NCI-H1436 treated with DMSO at 0.1 percent for 48 hours (cell line): ENCODE measurements around the gene CDK19.
"Not testable (repeated sequence)": the region's sequence is repeated elsewhere in the genome, so short reads cannot be mapped to it uniquely, and the experiment has no call there.

Source experiments
- DNase-seq: peaks from one replicate; lab custom pipeline; 2025; lab: John Stamatoyannopoulos, UW

Gene CDK19

DNA sequence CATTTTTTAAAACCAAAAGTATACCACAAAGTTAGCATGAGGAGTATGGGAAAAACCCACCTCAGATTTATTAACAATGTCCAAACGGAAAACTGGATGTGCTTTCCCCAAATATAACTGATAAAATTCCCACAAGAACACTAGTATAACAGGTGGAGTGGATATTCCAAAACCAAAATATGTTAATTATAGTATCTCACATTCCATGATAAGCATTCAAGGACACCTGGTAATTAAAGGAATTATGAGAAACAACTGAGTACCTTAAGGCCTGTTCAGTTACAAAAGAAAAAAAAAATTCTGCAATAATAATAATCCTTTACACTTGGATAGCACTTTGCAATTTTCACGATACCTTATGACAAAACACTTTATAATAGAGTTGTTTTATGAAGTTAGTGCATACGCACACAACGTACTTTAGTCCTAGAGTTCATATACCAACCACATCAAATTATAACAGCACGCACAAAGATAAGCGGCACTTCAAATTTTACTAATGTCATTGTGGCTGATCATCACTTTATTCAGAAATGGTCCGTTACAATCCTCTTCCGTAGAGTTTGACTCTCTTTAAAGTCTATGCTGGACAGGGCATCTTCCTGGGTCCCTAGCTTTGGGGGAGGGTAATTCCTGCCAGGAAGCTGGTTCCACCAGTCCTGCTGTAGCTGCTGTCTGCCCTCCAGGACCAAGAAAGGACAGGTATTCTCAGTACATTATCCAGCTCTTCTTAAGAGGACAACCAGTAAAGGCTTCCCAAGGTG is 1.7 kb downstream of the CDK19 start:
- no peak for DNase-seq

DNA sequence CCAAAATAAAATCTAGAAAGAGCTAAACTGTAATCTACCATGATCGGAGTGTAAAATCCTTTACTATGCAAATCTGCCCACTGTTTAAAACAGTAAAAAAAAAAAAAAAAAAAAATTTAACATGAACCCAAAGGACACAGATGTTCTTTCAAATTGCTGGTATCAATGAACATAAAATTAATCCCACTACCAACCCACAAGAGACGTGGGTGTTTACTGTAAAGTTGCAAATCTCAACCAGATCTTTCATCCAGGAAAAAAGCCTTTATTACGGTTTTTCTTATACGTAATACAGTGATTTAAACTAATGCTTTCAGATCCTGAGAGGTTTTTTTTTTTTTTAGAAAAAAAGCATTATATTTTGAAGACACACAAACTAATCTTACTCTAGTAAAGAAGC is 2.5 kb downstream of the CDK19 start:
- no peak for DNase-seq

DNA sequence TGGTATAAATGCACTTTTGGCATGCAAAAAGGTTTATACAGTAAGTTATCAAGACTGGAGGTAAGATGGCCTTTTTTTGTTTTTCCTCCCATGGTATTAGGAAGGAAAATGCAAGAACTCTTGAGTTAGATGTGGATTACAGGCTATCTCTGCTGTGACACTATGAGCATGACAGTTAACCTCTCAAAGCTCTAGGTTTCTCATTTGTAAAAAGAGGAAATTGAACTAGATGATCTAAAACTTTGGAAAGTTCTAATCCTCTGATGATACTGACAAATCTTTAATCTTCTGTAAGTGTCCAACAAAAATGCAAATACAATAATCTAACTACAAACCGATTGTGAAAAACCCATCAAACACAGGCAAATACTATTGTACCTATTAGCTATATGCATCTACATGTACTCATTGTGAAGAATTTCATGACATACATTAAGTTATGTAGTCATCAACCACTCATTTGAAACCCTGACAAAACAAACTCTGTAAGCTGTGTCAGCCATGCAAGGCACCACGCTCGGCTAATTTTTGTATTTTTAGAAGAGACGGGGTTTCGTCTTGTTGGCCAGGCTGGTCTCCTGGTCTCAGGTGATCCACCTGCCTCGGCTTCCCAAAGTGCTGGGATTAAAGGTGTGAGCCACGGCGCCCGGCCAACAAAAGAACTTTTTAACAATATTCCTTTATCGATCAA is 4.2 kb downstream of the CDK19 start:
- DNase-seq = no peak

DNA sequence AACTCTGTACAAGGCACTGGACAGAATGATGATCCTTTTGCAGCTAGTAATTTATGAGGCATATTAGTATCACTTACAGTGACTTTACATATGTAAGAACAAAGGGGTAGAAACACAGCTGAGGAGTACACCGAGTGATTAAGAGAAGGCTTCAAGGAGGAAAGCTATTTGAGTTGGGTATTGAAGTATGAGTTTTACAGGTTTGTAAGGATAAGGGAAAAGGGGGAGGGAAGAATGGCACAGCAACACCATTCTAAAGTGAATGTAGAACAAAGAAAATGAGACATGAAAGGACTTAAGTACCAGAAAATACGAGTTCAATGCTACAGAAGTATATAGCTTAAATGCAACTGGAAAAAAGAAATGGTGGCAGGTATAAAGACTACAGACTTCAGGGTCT is 5.5 kb downstream of the CDK19 start:
- DNase-seq = no peak

DNA sequence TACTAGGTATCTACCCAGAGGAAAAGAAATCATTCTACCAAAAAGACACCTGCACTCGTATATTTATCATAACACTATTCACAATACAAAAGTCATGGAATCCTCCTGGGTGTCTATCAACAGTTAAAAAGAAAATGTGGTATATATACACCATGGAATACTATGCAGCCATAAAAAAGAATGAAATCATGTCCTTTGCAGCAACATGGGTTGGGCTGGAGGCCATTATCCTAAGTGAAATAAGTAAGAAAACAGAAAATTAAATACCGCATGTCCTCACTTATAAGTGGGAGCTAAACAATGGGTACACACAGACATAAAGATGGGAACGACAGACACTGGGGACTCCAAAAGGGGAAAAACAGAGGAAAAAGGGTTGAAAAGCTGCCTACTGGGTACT is 13.1 kb downstream of the CDK19 start:
- DNase-seq = not testable (repeated sequence)

DNA sequence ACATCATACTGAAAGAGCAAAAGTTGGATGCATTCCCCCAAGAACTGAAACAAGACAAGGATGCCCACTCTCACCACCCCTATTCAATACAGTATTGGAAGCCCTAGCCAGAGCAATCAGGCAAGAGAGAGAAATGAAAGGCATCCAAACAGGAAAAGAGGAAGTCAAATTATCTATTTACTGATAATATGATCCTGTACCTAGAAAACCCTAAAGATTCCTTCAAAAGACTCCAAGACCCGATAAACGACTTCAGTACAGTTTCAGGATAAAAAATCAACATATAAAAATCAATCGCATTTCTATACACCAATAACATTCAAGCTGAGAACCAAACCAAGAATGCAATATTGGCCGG is 14.5 kb downstream of the CDK19 start:
- no peak for DNase-seq

DNA sequence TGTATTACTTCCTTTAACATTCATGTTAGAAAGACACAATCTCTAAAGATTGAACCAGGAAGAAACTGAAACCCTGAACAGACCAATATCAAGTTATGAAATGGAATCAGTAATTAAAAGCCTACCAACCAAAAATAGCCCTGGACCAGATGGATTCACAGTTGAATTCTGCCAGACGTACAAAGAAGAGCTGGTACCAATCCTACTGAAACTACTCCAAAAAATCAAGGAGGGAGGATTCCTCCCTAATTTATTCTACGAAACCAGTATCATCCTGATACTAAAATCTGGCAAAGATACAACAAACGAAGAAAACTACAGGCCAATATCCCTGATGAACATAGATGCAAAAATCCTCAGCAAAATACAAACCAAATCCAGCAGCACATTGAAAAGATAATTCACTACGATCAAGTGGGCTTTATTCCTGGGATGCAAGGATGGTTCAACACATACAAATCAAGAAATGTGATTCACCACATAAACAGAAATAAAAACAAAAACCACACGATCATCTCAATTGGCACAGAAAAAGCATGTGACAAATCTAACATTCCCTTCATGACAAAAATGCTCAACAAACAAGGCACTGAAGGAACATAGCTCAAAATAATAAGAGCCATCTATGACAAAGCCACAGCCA is 15.0 kb downstream of the CDK19 start:
- DNase-seq = no peak

DNA sequence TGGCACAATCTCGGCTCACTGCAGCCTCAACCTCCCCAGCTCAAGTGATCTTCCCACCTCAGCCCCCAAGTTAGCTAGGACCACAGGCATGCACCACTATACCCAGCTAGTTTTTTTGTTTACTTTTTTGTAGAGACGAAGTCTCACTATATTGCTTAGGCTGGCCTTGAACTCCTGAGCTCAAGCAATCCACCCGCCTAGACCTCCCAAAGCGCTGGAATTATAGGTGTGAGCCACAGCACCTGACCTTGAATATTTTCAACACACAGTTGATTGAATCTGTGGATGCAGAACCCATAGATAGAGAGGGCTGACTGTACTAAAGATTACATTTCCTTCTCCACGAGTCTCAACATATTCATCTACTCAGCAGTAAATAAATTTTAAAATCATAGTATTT is 15.6 kb downstream of the CDK19 start:
- no peak for DNase-seq

DNA sequence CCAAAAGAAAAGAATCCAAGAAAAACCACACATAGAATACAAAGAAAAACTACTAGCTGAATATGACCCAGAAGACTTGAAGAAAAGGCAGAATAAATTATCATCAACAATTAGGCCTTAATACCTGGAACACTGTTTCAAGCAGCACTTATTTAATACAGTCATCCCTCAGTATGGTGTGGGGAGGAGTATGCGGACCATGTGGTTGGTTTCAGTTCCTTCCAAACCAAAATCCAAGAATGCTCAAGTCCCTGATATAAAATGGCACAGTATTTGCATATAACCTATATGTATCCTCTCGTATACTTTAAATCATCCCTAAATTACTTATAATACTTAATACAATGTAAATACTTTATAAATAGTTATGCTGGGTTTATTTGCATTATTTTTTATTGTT is 16.1 kb downstream of the CDK19 start:
- DNase-seq = no peak

DNA sequence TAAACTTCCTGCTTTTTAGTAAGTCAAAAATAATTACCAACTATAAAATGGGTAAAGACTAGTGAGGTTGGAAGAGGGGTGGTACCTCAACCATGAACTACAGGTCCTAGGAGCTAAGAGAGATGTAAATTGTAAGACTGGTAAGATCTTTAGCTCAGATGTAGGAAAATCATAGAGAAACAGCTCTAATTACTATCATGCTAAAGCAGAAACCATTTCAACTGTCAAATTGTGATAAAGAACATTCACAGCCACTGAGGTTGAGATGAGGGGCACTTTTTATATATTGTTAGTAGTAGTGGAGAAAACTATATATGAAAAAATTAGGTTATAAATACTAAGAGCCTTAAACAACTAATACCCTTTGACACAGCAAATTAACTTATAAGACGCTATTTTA is 20.0 kb downstream of the CDK19 start:
- DNase-seq = no peak

DNA sequence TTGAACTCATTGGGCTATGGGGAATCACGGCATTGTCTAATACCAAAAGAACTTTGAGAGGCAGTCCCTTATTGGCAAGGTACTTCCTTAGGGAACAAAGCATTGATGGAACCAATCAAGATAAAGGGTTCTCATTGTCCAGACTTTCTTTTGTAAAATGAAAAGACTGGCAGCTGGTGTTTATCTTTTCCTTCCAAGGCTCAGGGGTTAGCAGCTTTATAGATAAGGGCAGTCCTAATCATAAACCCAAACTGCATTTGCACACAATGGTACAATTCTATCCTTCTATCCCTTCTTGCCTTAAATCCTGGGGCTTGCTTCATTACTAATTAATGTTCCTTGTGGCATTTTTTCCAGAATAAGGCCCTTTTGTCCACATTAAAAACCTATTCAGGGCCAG is 28.6 kb downstream of the CDK19 start:
- DNase-seq = no peak

DNA sequence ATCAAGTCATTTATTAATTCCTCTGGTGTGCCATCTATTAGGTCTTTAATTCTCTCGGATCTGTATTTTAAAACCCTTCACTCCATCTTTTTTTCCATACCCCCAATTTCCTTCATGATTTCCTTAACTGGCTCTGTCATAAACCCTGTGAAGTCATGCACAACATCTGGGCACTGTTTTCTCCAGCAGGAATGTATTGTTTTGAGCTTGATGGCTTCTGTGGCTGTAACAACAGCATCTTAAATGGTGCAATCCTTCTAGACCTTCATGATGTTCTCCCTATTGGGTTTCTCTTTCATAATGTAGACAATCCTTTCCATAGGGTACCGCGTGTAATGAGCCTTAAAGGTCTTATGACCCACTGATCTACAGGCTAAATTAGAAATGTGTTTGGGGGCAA is 29.0 kb downstream of the CDK19 start:
- no peak for DNase-seq

DNA sequence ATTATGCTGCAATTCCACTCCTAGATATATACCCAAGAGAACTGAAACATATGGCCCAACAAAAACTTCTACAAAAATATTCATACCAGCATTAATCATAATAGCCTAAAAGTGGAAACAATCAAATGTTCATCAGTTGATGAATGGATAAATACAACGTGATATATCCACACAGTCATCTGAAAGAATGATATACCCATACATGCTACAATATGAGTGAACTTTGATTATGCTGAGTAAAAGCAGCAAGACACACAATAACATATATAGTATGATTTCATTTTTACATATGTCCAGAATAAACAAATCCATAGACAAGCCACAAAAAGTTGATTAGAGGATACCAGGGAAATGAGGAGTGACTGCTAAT is 30.7 kb downstream of the CDK19 start:
- DNase-seq = no peak

DNA sequence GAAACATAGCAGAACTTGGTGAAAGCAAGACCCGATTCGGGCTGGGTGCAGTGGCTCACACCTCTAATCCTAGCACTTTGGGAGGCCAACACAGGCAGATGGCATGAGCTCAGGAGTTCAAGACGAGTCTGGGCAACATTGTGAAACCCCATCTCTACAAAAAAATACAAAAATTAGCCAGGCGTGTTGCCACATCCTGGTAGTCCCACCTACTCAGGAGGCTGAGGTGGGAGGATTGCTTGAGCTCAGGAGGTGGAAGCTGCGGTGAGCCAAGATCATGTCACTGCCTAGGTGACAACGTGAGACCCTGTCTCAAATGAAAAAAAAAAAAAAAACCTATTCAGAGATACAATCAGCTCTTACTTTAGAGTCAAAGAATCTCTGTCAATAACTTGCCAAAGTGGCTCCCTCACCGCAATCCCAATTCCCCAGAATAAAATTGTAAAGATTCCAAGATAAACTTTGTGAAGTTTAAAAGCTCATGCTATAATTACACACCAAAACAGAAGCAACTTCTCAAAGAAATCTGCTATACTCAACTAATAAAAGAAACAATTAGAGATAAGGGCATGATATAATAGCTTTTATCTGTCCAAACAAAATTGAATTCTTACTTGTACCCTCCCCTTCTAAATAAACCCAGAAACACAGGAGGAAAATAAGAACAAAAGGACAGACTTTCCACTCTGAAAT is 33.6 kb downstream of the CDK19 start:
- no peak for DNase-seq

DNA sequence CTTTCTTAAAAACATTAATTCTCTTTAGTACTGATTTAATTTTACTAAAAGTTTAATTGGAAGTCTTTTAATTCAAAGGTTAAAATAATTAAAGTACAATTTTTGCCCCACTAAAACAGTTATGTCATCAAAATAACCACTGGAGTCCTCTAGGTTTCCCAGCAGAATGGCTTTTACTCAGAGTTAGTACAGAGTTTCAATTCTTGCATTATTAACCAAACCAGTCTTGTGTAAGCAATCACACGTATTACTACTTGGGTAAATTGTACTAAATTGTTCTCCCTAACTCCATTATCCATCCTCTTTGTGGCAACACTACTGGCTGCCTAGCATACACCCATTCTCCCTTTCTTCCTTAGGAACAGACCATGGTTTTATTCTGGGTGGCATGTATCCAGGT is 36.9 kb downstream of the CDK19 start:
- no peak for DNase-seq

DNA sequence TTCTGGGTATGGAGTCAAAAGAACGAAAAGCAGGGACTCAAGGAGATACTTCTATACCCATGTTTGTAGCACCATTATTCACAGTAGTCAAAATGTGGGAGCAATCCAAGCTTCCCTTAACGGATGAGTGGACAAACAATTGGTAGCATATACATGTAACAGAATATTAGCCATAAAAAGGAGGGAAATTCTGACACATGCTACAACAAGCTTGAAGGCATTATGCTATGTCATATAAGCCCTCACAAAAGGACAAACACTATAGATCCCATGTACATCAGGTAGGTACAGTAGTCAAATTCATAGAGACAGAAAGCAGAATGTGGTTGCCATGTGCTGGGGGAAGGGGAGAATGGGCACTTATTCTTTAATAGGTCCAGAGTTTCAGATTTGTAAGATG is 37.6 kb downstream of the CDK19 start:
- no peak for DNase-seq

DNA sequence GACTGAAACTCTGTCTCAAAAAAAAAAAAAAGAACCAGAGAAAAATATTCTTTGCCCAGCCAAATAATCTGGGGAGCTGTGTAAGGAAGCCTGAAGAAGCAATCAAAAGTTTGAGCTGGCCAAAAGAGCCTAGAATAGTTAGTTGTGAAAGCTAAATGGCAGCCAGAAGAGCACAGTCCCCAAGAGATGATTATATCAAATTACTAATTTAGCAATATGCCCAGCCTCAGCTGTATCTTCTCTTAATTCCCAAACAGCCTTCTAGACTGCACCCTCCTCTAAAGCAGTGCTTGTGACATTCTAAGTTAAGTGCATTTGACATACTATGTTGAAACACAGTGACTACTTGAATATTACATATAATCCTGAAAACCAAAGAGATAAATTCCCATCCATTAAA is 38.9 kb downstream of the CDK19 start:
- no peak for DNase-seq

DNA sequence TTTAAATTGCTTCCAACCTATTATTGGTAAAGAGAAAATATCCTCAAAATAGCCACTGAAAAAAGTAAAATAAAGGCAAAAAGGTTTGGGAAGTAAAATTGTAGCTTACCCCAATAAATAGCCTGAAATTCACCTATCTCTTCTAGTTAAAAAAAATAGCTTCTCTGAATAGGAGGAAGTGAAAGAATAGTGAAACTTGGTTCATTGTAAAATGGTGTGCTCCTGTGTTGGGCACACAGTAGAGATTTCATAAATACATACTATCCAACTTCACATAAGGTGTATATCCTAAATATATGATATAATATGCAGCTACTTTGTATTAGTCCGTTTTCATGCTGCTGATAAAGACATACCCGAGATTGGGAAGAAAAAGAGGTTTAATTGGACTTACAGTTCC is 45.3 kb downstream of the CDK19 start:
- DNase-seq = no peak

DNA sequence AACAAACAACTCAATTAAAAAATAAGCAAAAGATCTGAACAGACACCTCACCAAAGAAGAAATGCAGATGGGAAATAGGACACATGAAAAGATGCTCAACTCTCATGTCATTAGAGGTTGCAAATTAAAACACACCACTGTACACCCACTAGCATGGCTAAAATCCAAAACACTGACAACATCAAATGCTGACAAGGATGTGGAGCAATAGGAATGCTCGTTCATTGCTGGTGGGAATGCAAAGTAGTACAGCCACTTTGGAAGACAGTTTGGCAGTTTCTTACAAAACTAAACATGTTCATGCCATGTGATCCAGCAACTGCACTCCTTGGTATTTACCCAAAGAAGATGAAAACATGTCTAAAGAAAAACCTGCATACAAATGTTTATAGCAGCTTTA is 47.2 kb downstream of the CDK19 start:
- no peak for DNase-seq

DNA sequence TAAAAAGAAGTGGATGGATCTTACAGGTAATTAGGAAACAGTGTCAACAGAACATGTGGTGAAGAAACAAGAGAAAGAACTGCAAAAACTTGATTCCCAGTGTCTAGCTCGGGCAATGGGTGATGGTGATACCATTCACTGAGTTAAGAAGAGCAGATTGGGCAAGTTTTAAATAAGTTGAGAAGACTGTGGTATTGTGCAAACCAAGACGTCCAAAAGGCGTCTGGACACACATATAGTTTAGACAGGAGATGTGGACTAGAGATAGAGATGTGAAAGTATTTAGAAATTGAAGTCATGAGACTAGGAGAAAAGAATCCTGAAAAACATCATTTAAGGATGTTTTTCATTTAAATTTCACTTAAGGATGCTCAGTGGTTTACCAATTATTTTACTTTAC is 53.9 kb downstream of the CDK19 start:
- no peak for DNase-seq

DNA sequence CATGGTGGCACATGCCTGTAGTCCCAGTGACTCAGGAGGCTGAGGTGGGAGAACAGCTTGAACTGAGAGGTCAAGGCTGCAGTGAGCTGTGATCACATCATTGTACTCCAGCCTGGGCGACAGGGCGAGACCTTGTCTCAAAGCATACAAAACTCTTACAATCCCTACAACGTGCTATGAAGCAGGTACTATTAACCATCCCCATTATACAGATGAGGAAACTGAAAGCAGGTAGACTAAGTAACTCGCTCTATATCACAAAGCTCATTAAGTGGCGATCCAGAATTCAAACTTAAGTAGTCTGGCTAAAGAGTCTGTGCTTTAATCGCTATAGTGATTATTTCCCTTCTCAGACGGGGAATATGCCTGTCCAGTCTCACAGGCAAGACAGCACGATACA is 54.7 kb downstream of the CDK19 start:
- no peak for DNase-seq

DNA sequence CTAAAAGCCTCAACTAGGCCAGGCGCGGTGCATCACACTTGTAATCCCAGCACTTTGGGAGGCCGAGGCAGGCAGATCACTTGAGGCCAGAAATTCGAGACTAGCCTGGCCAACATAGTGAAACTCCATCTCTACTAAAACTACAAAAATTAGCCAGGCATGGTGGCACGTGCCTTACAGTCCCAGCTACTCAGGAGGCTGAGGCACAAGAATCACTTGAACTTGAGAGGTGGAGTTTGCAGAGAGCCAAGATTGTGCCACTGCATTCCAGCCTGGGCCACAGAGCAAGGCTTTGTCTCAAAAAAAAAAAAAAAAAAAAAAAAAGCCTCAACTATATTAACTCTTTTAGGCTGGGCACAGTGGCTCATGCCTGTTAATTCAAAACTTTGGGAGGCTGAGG is 55.2 kb downstream of the CDK19 start:
- DNase-seq = not testable (repeated sequence)

DNA sequence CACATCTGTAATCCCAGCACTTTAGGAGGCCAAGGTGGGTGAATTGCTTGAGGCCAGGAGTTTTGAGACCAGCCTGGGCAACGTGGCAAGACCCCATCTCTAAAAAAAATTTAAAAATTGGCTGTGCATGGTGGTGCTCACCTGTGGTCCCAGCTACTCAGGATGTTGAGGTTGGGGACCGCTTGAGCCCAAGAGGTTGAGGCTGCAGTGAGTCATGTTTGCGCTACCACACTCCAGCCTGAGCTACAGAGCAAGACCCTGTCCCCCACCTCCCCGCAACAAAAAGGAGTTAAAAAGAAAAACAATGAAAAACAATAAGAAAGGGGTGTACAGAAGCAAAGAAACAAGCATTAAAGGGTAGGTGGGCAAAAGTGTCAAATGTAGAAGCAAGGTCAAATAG is 57.3 kb downstream of the CDK19 start:
- no peak for DNase-seq
